ENCODE measurements around the gene CBY1. TPM values are rescaled to one million over a fixed set of nuclear protein-coding genes. Genes with fewer than 3 reads are reported as not detected.
A peak's percentile ranks its signal among the peaks of the same experiment; 100 is the strongest.

The CBY1 gene
- total and polyA plus RNA-seq, 10 donors, result 20.2 to 37.2 (median 25.1) TPM

DNA sequence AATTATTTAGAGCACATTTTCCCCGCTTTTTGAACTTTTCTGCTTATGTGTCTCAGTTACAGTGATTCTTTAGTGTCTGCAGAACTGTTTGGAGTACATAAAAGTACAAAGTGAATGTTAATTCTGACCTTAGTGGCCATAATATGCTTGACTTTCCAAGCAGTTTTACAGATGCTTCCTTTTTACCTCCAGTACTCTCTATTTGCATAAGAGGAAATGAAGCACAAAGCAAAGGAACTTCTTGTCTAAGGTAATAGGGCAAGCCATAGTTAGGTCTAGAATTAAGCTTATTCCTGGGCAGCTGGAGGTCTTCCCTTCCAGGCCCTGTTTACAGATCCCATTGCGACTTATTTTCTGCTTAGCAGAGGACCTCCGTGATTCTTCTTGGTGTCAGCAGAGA lies 52.9 kb downstream of the CBY1 start:
- Histone ChIP-seq H3K27me3 (replicated peaks in 1 of 7) (no peaks in the 10 kb centered on the region), H3K4me1 (peaks cover 46 to 87% (median 81%) of the 10 kb centered on the region in 6 donors), H3K27ac (peak overlapping the region; percentile 30 to 99 (median 71)), H3K9me3 (no peaks in the 10 kb centered on the region), H3K4me3 (peak overlapping the region in 2 of 8 donors; percentile 6 to 94), H3K36me3 (peaks cover 0 to 50% (median 6%) of the 10 kb centered on the region in 6 donors)
- WGBS, 5 donors, result 83 to 87% (median 85%) methylated on average over 3 of the region's 3 CpGs
- intact Hi-C loops (cut with DNase I; ENCODE audit: low total_unique reads), result no loop called here
- TF ChIP-seq, protein P1, sequence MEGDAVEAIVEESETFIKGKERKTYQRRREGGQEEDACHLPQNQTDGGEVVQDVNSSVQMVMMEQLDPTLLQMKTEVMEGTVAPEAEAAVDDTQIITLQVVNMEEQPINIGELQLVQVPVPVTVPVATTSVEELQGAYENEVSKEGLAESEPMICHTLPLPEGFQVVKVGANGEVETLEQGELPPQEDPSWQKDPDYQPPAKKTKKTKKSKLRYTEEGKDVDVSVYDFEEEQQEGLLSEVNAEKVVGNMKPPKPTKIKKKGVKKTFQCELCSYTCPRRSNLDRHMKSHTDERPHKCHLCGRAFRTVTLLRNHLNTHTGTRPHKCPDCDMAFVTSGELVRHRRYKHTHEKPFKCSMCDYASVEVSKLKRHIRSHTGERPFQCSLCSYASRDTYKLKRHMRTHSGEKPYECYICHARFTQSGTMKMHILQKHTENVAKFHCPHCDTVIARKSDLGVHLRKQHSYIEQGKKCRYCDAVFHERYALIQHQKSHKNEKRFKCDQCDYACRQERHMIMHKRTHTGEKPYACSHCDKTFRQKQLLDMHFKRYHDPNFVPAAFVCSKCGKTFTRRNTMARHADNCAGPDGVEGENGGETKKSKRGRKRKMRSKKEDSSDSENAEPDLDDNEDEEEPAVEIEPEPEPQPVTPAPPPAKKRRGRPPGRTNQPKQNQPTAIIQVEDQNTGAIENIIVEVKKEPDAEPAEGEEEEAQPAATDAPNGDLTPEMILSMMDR (IDR thresholded peaks at IDR 0.05 in 8 of 11, conservative IDR thresholded peaks at IDR 0.05 in 3 of 11), result no peak
- no peak for DNase-seq

DNA sequence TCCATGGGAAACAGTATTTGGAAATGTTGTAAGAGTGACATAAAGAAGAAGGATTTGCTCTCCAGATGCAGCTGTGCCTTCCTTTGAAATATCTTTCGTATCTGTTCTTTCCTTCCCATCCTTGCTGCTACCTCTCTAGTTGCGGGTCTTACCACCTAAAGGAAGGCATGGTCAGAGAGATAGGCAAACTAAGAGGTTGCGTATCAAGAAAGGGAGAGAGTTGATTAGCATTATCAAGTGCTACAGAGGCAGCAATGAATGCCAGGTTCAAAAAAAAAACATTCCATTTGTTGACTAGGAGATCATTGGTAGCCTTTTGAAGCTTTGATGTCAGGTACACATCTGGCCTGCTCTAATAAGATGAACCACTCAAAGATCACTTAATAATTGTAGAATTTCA lies 53.9 kb downstream of the CBY1 start:
- 79 to 93% (median 87%) methylated on average over 3 of the region's 3 CpGs for WGBS, 5 donors
- TF ChIP-seq, protein P1 (IDR thresholded peaks at IDR 0.05 in 8 of 11, conservative IDR thresholded peaks at IDR 0.05 in 3 of 11), result no peak
- no peak for TF ChIP-seq POLR2AphosphoS5 (IDR thresholded peaks at IDR 0.05)
- no peak for TF ChIP-seq POLR2A (IDR thresholded peaks at IDR 0.05)
- H3K4me1 ChIP-seq, result peaks cover 49 to 88% (median 82%) of the 10 kb centered on the region in 6 donors

DNA sequence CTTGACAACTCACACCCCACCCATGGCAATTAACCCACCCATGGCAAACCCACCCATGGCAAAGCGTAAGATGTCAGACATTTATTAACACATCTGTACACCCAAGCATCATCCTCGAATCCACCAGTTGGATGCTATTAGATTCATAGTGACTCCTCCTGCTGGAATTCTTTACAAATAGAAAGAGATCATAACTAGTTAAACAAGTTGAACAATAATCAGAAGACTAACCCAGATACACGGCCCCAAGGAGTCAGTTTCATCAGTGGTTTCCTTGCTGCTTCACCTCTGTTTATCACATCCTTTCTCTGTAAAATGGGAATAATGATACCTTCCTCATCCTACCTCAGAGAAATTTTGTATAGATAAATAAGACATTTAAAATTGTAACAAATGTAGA lies 54.4 kb downstream of the CBY1 start:
- no peaks in the 10 kb centered on the region for H3K9me3 ChIP-seq
- peaks cover 0 to 60% (median 12%) of the 10 kb centered on the region in 6 donors for H3K36me3 ChIP-seq
- H3K4me1 ChIP-seq, result peaks cover 52 to 93% (median 86%) of the 10 kb centered on the region in 6 donors
- TF ChIP-seq, protein P1 (IDR thresholded peaks at IDR 0.05 in 8 of 11, conservative IDR thresholded peaks at IDR 0.05 in 3 of 11), result no peak
- no peak for TF ChIP-seq POLR2A (IDR thresholded peaks at IDR 0.05)
- no peak for TF ChIP-seq POLR2AphosphoS5 (IDR thresholded peaks at IDR 0.05)
- no peak overlapping the region for H3K27ac ChIP-seq
- intact Hi-C loops (cut with DNase I; ENCODE audit: low total_unique reads), result no loop called here
- H3K4me3 ChIP-seq, result no peak overlapping the region
- H3K27me3 ChIP-seq (replicated peaks in 1 of 7), result no peaks in the 10 kb centered on the region
- no peak for DNase-seq
- WGBS, 5 donors, result 83 to 90% (median 88%) methylated on average over 3 of the region's 3 CpGs

More for the DNA sequence above, 53.9 kb downstream of the CBY1 start:
- peaks cover 0 to 55% (median 8%) of the 10 kb centered on the region in 6 donors for H3K36me3 ChIP-seq
- H3K4me3 ChIP-seq, result no peak overlapping the region
- no peak for DNase-seq
- no peaks in the 10 kb centered on the region for H3K9me3 ChIP-seq
- H3K27ac ChIP-seq, result peak overlapping the region in 5 of 8 donors; percentile 3 to 99 (median 99)
- intact Hi-C loops (cut with DNase I; ENCODE audit: low total_unique reads), result no loop called here
- no peaks in the 10 kb centered on the region for H3K27me3 ChIP-seq (replicated peaks in 1 of 7)

DNA sequence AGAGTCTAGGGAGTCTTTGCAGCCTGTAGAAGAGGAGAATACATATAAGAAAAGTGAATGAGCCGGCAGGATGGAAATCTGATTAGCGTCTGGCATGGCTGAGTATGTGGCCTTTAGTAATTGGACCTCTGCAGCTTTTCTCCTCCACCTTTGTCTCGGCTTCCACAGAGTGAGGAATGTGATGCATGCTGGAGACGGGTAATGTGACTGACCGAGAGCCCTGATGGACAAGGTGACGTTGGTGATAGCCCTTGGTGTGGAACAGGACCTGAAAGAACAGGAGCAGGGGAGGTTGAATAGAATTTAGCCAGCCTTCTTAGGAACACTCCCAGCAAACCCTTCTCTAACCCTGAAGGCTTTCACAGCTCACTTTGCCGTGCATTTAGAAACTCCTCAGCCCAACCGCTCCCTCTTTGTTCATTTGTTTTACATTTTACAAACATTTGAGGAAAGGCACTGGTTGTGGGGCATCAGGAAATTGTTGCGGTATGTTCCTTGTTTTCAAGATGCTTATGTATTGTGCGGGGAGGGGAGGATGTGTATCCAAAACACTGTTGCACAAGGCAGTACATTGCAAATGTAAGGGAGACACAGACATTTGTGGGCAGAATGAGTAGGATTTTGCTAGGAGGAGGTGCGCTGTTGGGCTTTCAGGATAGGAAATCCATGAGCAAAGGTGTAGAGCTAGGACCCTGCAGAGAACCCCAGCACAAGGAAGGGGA lies 56.2 kb downstream of the CBY1 start:
- no peak for DNase-seq
- no peak for TF ChIP-seq POLR2AphosphoS5 (IDR thresholded peaks at IDR 0.05)
- TF ChIP-seq POLR2A (IDR thresholded peaks at IDR 0.05), result no peak
- TF ChIP-seq, protein P1 (IDR thresholded peaks at IDR 0.05 in 8 of 11, conservative IDR thresholded peaks at IDR 0.05 in 3 of 11), result no peak
- H3K27me3 ChIP-seq (replicated peaks in 1 of 7), result no peaks in the 10 kb centered on the region
- H3K9me3 ChIP-seq, result no peaks in the 10 kb centered on the region
- intact Hi-C loops (cut with DNase I; ENCODE audit: low total_unique reads), result no loop called here
- H3K36me3 ChIP-seq, result peaks cover 5 to 78% (median 30%) of the 10 kb centered on the region in 6 donors
- peaks cover 44 to 100% (median 82%) of the 10 kb centered on the region in 6 donors for H3K4me1 ChIP-seq
- H3K4me3 ChIP-seq, result no peak overlapping the region
- 71 to 87% (median 80%) methylated on average over 11 of the region's 11 CpGs for WGBS, 5 donors
- H3K27ac ChIP-seq, result peak overlapping the region in 4 of 8 donors; percentile 26 to 80 (median 74)
